K562 (cell line): ENCODE data around the gene CD22.

Experiments
- EZH2 ChIP-seq: IDR thresholded peaks from 2 replicates; pipeline ENCODE4 v1.6.1; 2012; ENCODE audit warnings: low read depth, mild to moderate bottlenecking, inconsistent platforms, low read length, borderline replicate concordance
- RB1 ChIP-seq: fragments of 450-650 bp; IDR thresholded peaks from 2 replicates; pipeline ENCODE4 v1.6.1; 2017; ENCODE audit warnings: low read depth, mild to moderate bottlenecking
- TF ChIP-seq, protein P1 (sequence below), 3 experiments: IDR thresholded peaks in 2 of 3; conservative IDR thresholded peaks in 1 of 3; 2 replicates each; pipeline ENCODE4 v1.5.1; 2011 to 2012; ENCODE audit warnings: low read length in 3 of 3, mild to moderate bottlenecking in 3 of 3, control low read depth in 2 of 3, improper control_type of control experiment in 1 of 3, inconsistent platforms in 1 of 3, low read depth in 1 of 3, mixed read lengths in 1 of 3, moderate library complexity in 1 of 3; ENCODE audit not compliant: insufficient read depth in 2 of 3

DNA sequence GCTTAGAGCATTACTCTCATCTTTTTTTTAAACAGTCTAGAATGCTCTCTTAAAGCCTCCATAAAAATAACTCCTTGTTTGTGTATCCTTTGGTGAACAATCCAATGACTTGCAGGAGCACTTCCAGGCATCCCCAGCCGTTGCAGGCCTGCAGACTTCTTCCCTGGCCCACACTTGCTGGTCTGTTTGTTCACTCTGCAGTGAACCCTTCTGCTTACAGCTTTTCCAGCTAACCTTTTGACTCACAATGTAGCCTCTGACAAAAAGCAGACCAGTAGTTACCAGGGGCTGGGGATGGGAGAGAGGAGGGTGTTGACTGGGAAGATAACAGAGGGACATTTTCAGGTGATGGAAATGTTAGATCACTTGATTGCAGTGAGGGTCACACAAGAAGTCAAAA is 51.0 kb downstream of the CD22 start:
- TF ChIP-seq, protein P1, sequence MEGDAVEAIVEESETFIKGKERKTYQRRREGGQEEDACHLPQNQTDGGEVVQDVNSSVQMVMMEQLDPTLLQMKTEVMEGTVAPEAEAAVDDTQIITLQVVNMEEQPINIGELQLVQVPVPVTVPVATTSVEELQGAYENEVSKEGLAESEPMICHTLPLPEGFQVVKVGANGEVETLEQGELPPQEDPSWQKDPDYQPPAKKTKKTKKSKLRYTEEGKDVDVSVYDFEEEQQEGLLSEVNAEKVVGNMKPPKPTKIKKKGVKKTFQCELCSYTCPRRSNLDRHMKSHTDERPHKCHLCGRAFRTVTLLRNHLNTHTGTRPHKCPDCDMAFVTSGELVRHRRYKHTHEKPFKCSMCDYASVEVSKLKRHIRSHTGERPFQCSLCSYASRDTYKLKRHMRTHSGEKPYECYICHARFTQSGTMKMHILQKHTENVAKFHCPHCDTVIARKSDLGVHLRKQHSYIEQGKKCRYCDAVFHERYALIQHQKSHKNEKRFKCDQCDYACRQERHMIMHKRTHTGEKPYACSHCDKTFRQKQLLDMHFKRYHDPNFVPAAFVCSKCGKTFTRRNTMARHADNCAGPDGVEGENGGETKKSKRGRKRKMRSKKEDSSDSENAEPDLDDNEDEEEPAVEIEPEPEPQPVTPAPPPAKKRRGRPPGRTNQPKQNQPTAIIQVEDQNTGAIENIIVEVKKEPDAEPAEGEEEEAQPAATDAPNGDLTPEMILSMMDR (IDR thresholded peaks at IDR 0.05 in 2 of 3, conservative IDR thresholded peaks at IDR 0.05 in 1 of 3; ENCODE audit: insufficient read depth in 2 of 3, low read depth in 1 of 3, low read length in 3 of 3): no peak
- TF ChIP-seq RB1 (no peak), EZH2 (no peak)
